OCI-LY1 (cell line): ENCODE data around the gene ADAMTSL1.

Experiments
- CTCF ChIP-seq: fragments of 200-600 bp; sonication (generic), shearing (Covaris generic); IDR thresholded peaks from 2 replicates; pipeline ENCODE4 v1.5.1; 2017; ENCODE audit warnings: mild to moderate bottlenecking, antibody characterized with exemption, low read length, moderate library complexity, mixed read lengths
- EZH2 ChIP-seq: fragments of 200-600 bp; sonication (generic), shearing (Covaris generic); IDR thresholded peaks from 2 replicates; pipeline ENCODE4 v1.8.0; 2017; ENCODE audit warnings: borderline replicate concordance, mixed run types, mild to moderate bottlenecking, antibody characterized with exemption, low read length, moderate library complexity, mixed read lengths

- TF ChIP-seq CTCF (no peak), EZH2 (no peak)
These were observed 432.9 kb downstream of the ADAMTSL1 start for GRCh38 chr9:18906656-18907395.
